Stimulated activated CD8-positive, alpha-beta memory T cell treated with anti-CD3 and anti-CD28 coated beads, Interleukin-15, amount 100 ng/mL, for 48 hours (primary cell): ENCODE data around the gene GGA3.
"Not testable (repeated sequence)": the region's sequence is repeated elsewhere in the genome, so short reads cannot be mapped to it uniquely, and the experiment has no call there.

Source experiments
- DNase-seq, 2 donors: peaks; one replicate each; pipeline ENCODE4 v3.0.0-alpha.2; 2020; ENCODE audit warnings: low read depth in 2 of 2

The GGA3 gene

DNA sequence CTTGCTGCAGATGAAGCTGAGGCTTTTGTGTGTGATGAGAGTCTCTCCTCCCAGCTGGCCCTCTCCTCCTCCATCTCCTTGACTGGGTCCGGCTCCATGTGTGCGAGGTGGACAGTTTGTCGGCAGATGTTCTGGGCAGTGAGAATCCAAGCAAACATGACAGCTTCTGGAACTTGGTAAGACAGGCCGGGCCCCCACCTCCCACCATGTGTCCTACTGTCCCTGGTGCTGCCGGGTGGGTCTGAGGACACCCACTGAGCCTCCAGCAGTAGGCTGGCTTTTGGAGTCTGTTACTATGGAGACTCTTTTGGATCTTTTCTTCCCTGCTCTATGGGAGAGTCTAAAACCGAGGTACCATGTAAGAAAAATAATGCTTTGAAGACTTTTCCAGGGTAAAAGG lies 43.3 kb downstream of the GGA3 start:
- no peak for DNase-seq

DNA sequence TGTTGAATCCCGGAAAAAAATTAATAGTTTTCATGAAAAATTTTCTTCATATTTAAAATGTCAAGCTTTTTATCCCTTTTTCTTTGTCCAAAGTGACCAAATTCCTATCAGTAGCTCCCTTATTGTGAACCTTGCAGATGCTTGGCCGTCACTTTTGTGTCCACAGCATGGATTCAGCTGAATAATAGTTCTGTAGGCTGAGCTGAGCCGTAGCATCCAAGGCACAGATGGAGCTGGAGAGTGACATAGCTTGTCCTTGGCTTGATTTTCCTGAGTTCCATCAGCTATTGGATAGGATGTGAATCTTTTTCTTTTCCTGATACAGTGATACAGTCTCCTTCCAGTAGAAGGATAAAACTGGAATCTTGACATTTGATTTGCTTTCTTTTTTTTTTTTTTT lies 52.3 kb downstream of the GGA3 start:
- DNase-seq = no peak

DNA sequence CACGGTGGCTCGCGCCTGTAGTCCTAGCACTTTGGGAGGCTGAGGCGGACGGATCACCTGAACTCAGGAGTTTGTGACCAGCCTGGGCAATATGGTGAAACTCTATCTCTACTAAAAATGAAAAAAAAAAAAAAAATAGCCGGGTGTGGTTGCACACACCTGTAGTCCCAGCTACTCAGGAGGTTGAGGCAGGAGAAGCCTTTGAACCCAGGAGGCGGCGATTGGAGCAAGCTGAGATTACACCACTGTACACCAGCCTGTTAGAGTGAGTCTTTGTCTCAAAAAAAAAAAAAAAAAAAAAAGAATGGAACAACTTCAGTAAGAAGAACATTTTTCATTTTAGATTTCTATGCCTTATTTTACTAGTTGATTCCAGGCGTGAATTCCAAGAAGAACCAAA lies 53.2 kb downstream of the GGA3 start:
- DNase-seq = no peak

DNA sequence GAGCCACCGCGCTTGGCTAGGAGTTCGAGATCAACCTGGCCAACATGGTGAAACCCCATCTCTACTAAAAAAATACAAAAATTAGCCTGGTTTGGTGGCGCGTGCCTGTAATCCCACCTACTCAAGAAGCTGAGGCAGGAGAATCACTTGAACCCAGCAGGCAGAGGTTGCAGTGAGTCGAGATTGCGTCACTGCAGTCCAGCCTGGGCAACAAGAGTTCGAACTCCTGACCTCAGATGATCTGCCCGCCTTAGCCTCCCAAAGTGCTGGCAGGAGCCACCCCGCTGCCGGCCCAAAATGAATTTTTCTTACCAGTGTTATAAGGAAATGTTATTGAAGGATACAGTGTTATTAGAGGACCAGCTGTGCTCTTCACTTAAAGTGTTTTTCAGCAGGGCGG lies 53.6 kb downstream of the GGA3 start:
- no peak for DNase-seq

DNA sequence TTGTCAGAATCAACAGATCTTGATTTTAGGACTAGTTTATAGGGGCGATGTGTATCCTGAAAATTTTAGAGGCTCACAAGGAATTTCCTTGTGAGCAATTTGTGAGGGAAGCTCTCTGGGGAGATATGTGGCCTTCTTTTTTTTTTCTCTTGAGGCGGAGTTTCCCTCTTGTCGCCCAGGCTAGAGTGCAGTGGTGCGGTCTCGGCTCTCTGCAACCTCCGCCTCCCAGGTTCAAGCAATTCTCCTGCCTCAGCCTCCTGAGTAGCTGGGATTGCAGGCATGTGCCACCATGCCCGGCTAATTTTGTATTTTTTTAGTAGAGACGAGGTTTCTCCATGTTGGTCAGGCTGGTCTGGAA lies 54.4 kb downstream of the GGA3 start:
- not testable (repeated sequence) for DNase-seq

DNA sequence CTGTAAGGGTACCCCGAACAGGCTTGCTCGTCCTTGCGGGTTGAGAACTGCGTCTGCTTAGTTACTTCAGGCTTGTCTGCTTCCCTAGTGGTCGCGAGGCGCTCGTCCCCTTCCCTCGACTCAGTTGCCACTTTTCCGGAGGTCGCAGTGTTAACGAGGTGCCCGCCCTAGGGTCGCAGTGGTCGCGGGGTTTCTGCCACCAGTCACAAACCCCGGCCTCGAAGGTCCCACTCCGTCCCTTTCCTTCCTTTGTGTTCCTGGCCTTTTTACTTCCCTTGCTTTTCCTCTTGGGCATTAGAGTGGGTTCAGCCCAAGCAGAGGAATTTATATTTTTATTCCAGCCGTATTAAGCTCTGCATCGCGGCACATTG lies 55.6 kb downstream of the GGA3 start:
- no peak for DNase-seq

DNA sequence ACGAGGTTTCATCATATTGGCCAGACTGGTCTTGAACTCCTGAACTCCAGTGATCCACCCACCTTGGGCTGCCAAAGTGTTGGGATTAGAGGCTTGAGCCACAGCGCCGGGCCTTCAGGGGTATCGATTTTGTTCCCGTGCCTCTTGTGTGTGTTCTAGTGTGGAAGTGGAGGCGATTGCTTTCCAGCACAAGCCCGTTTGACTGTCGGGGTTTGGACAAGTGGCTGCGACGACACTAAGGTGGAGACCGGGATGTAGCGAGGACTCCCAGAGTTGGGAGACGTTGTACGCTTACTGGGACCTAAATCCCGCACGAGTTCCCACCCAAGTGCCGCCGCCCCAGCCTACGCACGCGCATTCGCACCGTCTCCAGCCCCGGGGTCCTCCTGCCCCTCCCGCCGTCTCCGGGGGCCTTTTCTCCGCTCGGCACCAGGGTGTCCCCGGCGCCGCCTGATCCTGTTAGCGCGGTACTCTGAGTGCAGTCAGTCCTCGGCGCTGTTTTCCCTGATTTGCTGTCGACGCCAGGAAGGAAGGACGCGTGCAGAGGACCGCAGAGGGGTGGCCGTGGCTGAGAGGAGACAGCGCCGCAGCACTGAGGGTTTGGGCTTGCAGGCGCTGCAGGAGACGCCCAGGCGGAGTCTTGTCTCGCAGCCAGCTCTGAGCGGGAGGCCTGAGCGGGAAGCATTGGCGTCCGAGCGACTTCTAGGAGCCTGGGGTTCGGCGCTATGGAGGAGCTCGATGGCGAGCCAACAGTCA lies 56.2 kb downstream of the GGA3 start, which contains the start of gene NUP85:
TSS of gene NUP85 (plus strand) at position 643 of the 756 bp plus-strand sequence. CDS start at position 726, 83 bp downstream.
- DNase-seq = peak; percentile 89 to 90

DNA sequence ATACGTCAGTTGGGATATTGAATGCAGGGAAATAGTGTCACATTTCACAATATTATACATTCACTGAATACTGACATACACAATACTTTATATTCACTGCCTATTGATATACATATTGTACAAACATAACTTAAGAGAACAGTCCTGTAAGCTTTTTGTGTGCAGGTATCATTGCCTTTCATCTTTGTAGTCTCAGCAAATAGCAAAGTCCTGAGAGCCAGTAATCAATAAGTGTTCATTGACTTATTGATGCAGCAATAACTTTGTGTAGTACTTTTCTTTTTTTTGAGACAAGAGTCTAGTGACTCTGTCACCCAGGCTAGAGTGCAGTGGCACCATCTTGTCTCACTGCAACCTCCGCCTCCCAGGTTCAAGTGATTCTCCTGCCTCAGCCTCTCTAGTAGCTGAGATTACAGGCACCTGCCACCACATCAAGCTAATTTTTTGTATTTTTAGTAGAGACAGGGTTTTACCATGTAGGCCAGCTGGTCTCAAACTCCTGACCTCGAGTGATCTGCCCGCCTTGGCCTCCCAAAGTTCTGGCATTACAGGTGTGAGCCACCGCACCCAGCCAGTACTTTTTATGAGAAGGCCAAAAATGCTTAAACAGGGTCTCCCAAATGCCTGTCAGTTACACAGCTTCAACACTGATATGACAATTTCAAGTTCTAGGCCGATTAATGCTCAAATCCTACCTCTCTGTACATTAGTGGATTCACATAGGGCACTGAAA lies 61.4 kb downstream of the GGA3 start:
- no peak for DNase-seq

DNA sequence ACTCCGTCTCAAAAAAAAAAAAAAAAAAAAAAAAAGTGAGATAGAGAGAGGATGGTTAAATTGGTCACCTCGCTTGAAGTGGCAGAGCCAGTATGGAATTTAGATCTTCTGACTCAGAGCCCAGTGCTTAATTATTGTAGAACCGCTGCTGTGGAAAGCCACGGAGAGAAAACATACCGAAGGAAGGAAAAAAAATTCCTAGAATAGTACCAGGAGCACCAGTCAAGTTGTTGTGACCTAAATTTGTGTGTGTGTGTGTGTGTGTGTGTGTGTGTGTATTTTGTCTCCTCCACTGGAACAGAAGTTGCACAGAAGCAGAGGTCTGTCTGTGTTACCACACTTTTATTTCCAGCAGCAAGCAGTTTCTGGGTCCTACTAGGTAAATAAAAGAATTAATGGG lies 66.5 kb downstream of the GGA3 start:
- DNase-seq = no peak

DNA sequence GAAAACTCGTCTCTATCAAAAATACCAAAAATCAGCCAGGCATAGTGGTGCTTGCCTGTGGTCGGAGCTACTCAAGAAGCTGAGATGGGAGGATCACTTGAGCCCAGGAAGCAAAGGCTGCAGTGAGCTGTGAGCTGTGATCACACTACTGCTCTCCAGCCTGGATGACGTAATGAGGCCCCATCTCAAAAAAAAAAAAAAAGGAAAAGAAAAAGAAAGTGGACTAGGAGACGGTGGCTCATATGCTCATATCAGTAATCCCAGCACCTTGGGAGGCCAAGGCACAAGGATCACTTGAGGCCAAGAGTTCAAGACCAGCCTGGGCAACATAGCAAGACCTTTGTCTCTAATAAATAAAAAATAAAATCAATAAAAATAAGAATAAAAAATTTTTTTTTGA lies 69.8 kb downstream of the GGA3 start:
- no peak for DNase-seq

DNA sequence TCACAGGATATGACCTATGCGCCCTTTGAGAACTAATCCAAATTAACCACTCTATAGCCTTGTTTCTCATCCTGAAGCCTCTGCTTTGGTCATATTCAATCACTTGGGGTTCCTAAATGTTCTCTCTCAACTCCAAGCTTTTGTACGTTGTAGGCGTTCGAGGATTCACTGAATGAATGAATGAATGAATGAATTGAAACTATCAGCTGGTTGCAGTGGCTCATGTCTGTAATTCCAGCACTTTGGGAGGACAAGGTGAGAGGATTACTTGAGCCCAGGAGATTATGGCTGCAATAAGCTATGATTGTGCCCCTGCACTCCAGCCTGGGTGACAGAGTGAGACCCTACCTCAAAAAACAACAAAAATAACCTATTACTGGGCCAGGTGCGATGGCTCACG lies 72.8 kb downstream of the GGA3 start:
- DNase-seq = no peak
